PC-3 (cell line): ENCODE measurements around the gene SRSF8.

ENCODE experiments used
- EZH2 ChIP-seq: fragments of 300-600 bp; sonication (generic); IDR thresholded peaks from one replicate; pipeline ENCODE4 v1.6.1; 2017; ENCODE audit warnings: antibody characterized with exemption, mild to moderate bottlenecking, low read length; ENCODE audit not compliant: unreplicated experiment
- TF ChIP-seq, protein P1 (sequence below): fragments of 300-600 bp; sonication (generic); conservative IDR thresholded peaks from 2 replicates; pipeline ENCODE4 v1.5.1; 2017; ENCODE audit warnings: antibody characterized with exemption, low read depth, mild to moderate bottlenecking, low read length

DNA sequence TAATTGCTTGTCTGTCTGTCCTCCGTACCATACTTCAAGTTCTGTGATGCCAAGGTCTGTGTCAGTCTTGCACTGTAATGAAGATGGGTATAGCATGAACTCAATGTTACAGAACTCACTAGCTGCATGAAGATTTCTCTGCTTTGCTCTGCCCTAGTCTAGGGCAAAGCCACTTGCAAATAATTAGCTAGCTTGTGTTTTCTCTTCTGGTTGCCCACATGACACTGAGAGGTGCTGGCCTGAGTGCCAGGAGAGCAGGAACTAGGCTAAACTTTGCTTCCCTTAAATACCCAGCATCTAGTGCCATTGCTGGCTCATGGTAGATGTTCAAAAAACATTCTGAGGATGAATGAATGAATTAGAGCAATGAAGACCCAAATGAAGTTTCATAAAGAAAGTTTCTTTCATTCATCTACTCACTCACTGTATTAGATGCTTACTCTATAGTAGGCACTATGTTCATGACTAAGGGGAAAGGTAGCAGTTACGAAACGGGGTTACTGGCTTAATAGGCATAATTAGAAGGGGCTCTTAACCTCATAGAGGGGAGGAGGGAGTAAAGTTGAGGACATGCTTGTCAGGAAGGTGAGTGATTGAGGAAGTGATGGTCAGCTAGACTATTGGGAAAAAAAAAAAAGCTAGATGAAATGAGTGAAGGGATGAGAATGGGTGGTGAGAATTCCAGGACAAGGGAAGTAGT lies 18.5 kb downstream of the SRSF8 start:
- TF ChIP-seq, protein P1, sequence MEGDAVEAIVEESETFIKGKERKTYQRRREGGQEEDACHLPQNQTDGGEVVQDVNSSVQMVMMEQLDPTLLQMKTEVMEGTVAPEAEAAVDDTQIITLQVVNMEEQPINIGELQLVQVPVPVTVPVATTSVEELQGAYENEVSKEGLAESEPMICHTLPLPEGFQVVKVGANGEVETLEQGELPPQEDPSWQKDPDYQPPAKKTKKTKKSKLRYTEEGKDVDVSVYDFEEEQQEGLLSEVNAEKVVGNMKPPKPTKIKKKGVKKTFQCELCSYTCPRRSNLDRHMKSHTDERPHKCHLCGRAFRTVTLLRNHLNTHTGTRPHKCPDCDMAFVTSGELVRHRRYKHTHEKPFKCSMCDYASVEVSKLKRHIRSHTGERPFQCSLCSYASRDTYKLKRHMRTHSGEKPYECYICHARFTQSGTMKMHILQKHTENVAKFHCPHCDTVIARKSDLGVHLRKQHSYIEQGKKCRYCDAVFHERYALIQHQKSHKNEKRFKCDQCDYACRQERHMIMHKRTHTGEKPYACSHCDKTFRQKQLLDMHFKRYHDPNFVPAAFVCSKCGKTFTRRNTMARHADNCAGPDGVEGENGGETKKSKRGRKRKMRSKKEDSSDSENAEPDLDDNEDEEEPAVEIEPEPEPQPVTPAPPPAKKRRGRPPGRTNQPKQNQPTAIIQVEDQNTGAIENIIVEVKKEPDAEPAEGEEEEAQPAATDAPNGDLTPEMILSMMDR: no peak
- no peak for TF ChIP-seq EZH2
